ENCODE results near the gene GAA.

The GAA gene

GRCh38 chr17:80103449-80104085, 2.2 kb downstream of the GAA start:
- POLR2A ChIA-PET, result no interaction called here
- DNase-seq (ENCODE audit: extremely low spot score), result no peak
- CTCF ChIA-PET, result interaction anchor here (1.3 kb wide), 1 partner anchor 21 kb away, joined by 3 read pairs; no protein-coding TSS in a partner anchor

GRCh38 chr17:80104321-80104955, 3.1 kb downstream of the GAA start:
- DNase-seq (ENCODE audit: extremely low spot score), result no peak
- CTCF ChIA-PET, result interaction anchor here (1.1 to 1.3 kb wide), 2 partner anchors 22 kb away, joined by 3 read pairs; no protein-coding TSS in a partner anchor
- no peak for TF ChIP-seq CTCF (IDR thresholded peaks at IDR 0.05; ENCODE audit: control extremely low read depth, extremely low read depth, low read depth, missing control alignments)
- POLR2A ChIA-PET, result no interaction called here

More at GRCh38 chr17:80103449-80104085, 2.2 kb downstream of the GAA start:
- no peak for TF ChIP-seq CTCF (IDR thresholded peaks at IDR 0.05; ENCODE audit: control extremely low read depth, extremely low read depth, low read depth, missing control alignments)

- ChIA-PET CTCF (interaction anchor here (1.1 kb wide), 1 partner anchor 23 kb away, joined by 3 read pairs; no protein-coding TSS in a partner anchor), POLR2A (no interaction called here)
- no peak for DNase-seq (ENCODE audit: extremely low spot score)
- no peak for TF ChIP-seq CTCF (IDR thresholded peaks at IDR 0.05; ENCODE audit: control extremely low read depth, extremely low read depth, low read depth, missing control alignments)
These were observed 3.6 kb downstream of the GAA start for GRCh38 chr17:80104956-80105375.

GRCh38 chr17:80105762-80106161, 4.4 kb downstream of the GAA start:
- no peak for DNase-seq (ENCODE audit: extremely low spot score)
- TF ChIP-seq CTCF (IDR thresholded peaks at IDR 0.05; ENCODE audit: control extremely low read depth, extremely low read depth, low read depth, missing control alignments), result no peak
- ChIA-PET POLR2A (no interaction called here), CTCF (interaction anchor here (1.1 to 1.4 kb wide), 2 partner anchors 23 to 90 kb away, joined by 3 to 5 read pairs; no protein-coding TSS in a partner anchor)

GRCh38 chr17:80106176-80106575, 4.8 kb downstream of the GAA start:
- no peak for TF ChIP-seq CTCF (IDR thresholded peaks at IDR 0.05; ENCODE audit: control extremely low read depth, extremely low read depth, low read depth, missing control alignments)
- ChIA-PET CTCF (interaction anchor here (1.4 kb wide), 1 partner anchor 90 kb away, joined by 5 read pairs; no protein-coding TSS in a partner anchor), POLR2A (interaction anchor here (0.6 kb wide), 1 partner anchor 309 kb away, joined by 3 read pairs; the partner anchor contains the start of gene CBX8)
- DNase-seq (ENCODE audit: extremely low spot score), result no peak

GRCh38 chr17:80106751-80107150, 5.4 kb downstream of the GAA start:
- DNase-seq (ENCODE audit: extremely low spot score), result no peak
- TF ChIP-seq CTCF (IDR thresholded peaks at IDR 0.05; ENCODE audit: control extremely low read depth, extremely low read depth, low read depth, missing control alignments), result no peak
- POLR2A ChIA-PET, result interaction anchor here (0.6 kb wide), 1 partner anchor 310 kb away, joined by 3 read pairs; the partner anchor contains the start of gene CBX8
- CTCF ChIA-PET, result interaction anchor here (1.4 kb wide), 1 partner anchor 89 kb away, joined by 5 read pairs; no protein-coding TSS in a partner anchor
